ES-I3 (cell line): ENCODE data around the gene TPRG1.

Experiments used
- H3K36me3 ChIP-seq: 2 replicates; pipeline ENCODE4 v1.6.1; 2013; ENCODE audit warnings: mild to moderate bottlenecking, low read length, control low read depth, moderate library complexity; ENCODE audit not compliant: insufficient read depth
- H3K4me1 ChIP-seq: 2 replicates; pipeline ENCODE4 v1.6.1; 2013; ENCODE audit warnings: mild to moderate bottlenecking, control low read depth, low read length; ENCODE audit not compliant: insufficient read depth
- H3K9ac ChIP-seq: 2 replicates; pipeline ENCODE4 v1.6.1; 2013; ENCODE audit warnings: low read depth, mild to moderate bottlenecking, low read length, moderate library complexity
- H3K9me3 ChIP-seq: 2 replicates; pipeline ENCODE4 v1.6.1; 2013; ENCODE audit warnings: mild to moderate bottlenecking, low read length, moderate library complexity; ENCODE audit not compliant: control insufficient read depth, insufficient read depth

The TPRG1 gene

DNA sequence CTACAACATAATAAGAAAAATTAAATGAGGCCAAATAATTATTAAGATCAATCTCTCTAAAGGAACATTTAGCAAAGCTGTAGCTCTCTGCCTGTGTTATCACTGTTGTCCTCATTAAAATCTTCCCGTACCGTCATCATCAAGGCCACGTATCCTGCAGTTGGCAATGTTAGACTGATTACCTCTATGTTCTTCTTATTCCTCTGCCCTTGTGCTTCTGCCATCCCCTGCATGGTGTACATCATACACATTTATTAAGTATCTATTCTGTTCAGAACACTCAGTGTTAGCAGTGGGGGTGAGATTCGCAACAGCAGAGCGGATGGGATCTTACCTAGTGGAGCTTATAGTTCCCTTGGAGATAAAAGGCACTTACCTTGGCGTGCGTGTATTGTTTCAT, 12.8 kb downstream of the TPRG1 start:
- H3K9me3 ChIP-seq: peaks cover 3% of the 10 kb centered on the region
- H3K36me3 ChIP-seq: no peaks in the 10 kb centered on the region
- no peaks in the 10 kb centered on the region for H3K4me1 ChIP-seq
- no peak overlapping the region for H3K9ac ChIP-seq

DNA sequence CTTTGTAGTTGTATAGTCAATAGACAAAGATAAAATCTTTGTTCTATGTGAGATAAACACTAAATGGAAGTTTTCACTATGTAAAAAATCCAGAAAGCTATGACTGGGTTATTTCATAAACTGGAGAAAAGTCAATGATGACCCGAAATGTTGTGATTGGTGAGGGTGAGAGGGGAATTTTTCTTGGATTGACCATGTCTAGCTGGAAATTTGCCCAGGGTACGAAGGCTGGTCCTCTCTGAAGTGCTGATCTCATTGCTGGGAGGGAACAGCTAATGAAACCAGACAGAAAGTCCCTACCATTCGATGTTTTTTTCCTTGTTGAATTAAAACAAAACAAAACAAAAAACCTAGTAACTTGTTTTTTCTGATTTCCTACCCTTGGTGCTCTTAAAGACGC, 14.3 kb downstream of the TPRG1 start:
- Histone ChIP-seq H3K36me3 (no peaks in the 10 kb centered on the region), H3K4me1 (no peaks in the 10 kb centered on the region), H3K9ac (no peak overlapping the region), H3K9me3 (peaks cover 3% of the 10 kb centered on the region; the same call in 1 of the 2 replicates)

DNA sequence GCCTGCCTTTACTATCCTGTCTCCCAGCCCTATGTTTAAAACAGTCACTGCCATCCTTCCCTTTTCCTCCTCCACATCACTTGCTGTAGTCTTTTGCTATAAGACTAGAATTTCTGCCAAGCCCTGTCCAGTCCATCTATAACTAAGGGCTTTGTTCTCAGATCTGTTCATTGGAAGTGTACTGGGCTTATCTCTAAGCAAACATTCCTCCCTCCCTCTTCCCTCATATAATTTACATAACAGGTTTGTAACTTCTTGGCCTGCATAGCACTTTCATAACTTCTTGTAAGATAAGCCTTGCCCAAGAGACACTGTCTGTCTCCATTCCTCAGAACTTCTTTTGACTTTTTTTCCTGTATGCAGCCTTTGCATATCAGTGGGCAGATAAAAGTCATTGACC, 16.7 kb downstream of the TPRG1 start:
- H3K4me1 ChIP-seq: no peaks in the 10 kb centered on the region
- peaks cover 3% of the 10 kb centered on the region; the same call in 1 of the 2 replicates for H3K9me3 ChIP-seq
- H3K9ac ChIP-seq: no peak overlapping the region
- H3K36me3 ChIP-seq: no peaks in the 10 kb centered on the region

GRCh38 chr3:189192725-189193124, 21.0 kb downstream of the TPRG1 start:
- Histone ChIP-seq H3K36me3 (no peaks in the 10 kb centered on the region), H3K9me3 (peaks cover 9% of the 10 kb centered on the region; the same call in 1 of the 2 replicates)

GRCh38 chr3:189195302-189195701, 23.5 kb downstream of the TPRG1 start:
- Histone ChIP-seq H3K36me3 (no peaks in the 10 kb centered on the region), H3K9me3 (peaks cover 9% of the 10 kb centered on the region; the same call in 1 of the 2 replicates), H3K4me1 (no peaks in the 10 kb centered on the region), H3K9ac (no peak overlapping the region)

More at GRCh38 chr3:189192725-189193124, 21.0 kb downstream of the TPRG1 start:
- H3K4me1 ChIP-seq: no peaks in the 10 kb centered on the region
- H3K9ac ChIP-seq: no peak overlapping the region

- Histone ChIP-seq H3K36me3 (no peaks in the 10 kb centered on the region), H3K4me1 (no peaks in the 10 kb centered on the region), H3K9me3 (peaks cover 2% of the 10 kb centered on the region; the same call in 1 of the 2 replicates), H3K9ac (no peak overlapping the region)
Observed at GRCh38 chr3:189202106-189202505, 30.3 kb downstream of the TPRG1 start.

- H3K4me1 ChIP-seq: no peaks in the 10 kb centered on the region
- H3K9ac ChIP-seq: no peak overlapping the region
- H3K9me3 ChIP-seq: no peaks in the 10 kb centered on the region
- H3K36me3 ChIP-seq: no peaks in the 10 kb centered on the region
Observed at GRCh38 chr3:189202583-189202982, 30.8 kb downstream of the TPRG1 start.

GRCh38 chr3:189204167-189204866, 32.5 kb downstream of the TPRG1 start:
- Histone ChIP-seq H3K36me3 (no peaks in the 10 kb centered on the region), H3K9ac (no peak overlapping the region), H3K9me3 (no peaks in the 10 kb centered on the region), H3K4me1 (no peaks in the 10 kb centered on the region)

DNA sequence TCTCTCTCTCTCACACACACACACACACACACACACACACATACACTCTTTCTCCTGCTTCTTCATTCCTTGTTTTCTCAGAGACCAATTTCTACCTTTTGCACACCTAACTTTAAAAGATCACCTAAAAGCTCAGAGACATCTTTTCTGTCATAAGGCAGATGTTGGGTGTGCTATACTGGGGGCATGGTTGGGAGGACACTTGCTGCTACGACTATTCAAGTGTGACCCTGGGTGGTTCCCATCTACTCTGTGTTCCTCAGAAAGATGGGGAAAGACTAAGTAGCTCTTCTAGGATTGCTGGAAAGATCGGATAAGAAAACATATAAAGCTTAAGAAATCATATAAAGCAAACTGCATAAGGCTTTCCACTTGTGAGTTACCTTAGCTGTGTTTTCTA, 33.2 kb downstream of the TPRG1 start:
- Histone ChIP-seq H3K9ac (no peak overlapping the region), H3K9me3 (no peaks in the 10 kb centered on the region), H3K4me1 (no peaks in the 10 kb centered on the region), H3K36me3 (no peaks in the 10 kb centered on the region)

DNA sequence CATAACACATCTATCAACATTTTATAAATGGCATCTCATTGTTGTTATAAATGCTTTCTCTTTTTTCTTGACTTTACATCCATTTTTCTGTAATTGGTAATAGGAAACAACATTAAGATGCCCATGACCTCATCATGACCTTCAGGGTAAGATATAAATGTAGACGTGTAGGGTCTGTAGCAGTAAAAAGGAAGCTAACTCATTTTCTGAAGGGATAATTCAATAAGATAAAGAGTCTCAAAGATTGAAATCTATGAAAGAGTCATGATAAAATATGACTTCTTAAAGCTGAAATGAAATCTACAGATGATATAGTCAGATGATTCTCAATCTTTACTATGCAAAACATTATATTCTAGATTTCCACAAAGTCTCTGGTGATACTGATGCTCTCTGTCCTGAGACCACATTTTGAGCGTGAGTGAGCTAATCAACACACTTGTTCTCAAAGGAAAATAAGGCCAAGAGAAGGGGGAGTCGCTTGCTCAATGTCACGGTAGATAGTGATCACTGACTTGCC, 38.5 kb downstream of the TPRG1 start:
- Histone ChIP-seq H3K9me3 (no peaks in the 10 kb centered on the region), H3K36me3 (no peaks in the 10 kb centered on the region), H3K4me1 (no peaks in the 10 kb centered on the region), H3K9ac (no peak overlapping the region)

- Histone ChIP-seq H3K4me1 (no peaks in the 10 kb centered on the region), H3K9me3 (no peaks in the 10 kb centered on the region), H3K36me3 (no peaks in the 10 kb centered on the region), H3K9ac (no peak overlapping the region)
Observed at GRCh38 chr3:189212681-189213080, 40.9 kb downstream of the TPRG1 start.

DNA sequence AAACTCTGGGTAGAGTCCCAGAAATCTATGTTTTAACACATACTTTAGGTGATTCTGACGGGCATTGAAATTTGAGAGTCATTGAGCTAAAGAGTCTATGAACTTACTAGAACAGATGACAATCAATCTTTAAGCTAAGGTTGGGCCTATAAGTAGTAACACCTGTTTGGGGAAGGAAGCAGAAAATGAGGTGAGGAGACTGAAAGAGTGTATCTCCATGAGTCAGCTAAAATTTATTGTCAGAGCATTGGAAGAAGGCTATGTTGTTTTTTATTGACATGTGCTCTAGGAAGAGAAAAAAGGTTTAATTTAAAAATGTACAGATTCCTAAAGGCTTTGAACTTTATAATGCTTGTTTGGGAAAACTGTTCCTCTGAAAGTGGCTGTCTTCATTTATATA, 42.9 kb downstream of the TPRG1 start:
- Histone ChIP-seq H3K36me3 (no peaks in the 10 kb centered on the region), H3K4me1 (no peaks in the 10 kb centered on the region), H3K9ac (no peak overlapping the region), H3K9me3 (no peaks in the 10 kb centered on the region)

DNA sequence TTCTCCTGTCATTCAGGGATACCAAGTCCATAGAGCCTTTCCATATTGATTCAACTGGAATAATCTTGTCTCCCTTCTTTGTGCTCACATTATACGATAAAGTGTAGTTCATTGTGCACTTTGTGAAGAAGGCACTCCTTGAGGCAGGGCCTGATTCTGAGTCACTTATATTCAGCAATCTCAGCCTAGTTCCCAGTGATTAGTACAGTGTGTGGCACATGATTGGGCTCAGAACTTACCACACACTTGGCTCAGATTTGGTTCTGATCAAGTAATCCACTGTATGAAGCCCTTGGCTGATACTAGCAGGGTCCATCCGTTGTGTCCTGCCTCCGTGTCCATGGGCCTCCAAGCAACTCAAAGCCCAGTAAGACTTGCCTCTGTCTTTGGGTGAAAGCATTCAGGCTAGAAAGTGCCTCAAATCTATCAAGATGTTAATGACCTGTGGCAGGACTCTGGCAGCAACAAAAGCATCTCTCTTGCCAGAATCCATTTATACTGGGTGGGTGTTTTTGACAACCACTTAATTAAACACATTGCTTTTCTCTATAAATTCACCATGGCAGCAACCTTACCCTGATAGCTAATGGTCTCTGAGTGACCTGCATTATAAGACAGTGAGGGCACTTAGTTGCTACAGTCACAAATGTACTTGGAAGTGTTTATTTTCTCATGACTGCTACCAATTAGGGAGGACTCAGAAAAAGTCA, 51.3 kb downstream of the TPRG1 start:
- Histone ChIP-seq H3K9ac (no peak overlapping the region), H3K4me1 (no peaks in the 10 kb centered on the region), H3K9me3 (no peaks in the 10 kb centered on the region), H3K36me3 (no peaks in the 10 kb centered on the region)

DNA sequence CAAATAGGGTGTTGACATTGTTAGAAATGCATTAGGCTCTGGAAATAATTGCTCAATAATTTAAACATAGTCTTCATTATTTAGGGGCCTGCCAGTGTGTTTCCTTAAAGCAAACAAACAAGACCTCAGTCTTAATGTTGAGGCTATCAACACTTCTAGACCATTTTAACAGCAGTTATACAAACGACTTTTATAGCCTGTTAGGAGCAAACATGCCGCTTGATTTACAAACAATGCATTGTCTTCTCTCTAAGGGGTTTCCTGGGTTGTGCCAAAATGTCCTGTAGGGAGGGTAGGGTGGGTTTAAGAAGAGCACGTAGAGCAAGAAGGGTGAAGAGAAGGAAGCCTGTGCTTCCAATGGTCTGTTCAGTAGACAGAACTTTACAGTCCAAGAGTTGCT, 53.7 kb downstream of the TPRG1 start:
- Histone ChIP-seq H3K36me3 (no peaks in the 10 kb centered on the region), H3K9ac (no peak overlapping the region), H3K4me1 (no peaks in the 10 kb centered on the region), H3K9me3 (no peaks in the 10 kb centered on the region)

GRCh38 chr3:189227249-189227648, 55.5 kb downstream of the TPRG1 start:
- Histone ChIP-seq H3K36me3 (no peaks in the 10 kb centered on the region), H3K9me3 (no peaks in the 10 kb centered on the region), H3K9ac (no peak overlapping the region), H3K4me1 (no peaks in the 10 kb centered on the region)
